ENCODE measurements around the gene RNF220.

RNF220 gene

GRCh38 chr1:44407430-44408211, 2.6 kb downstream of the RNF220 start:
- no peak for DNase-seq (ENCODE audit: low read depth in 2 of 2)

GRCh38 chr1:44408212-44408582, 3.1 kb downstream of the RNF220 start:
- no peak for DNase-seq (ENCODE audit: low read depth in 2 of 2)

GRCh38 chr1:44408632-44409602, 3.9 kb downstream of the RNF220 start:
- DNase-seq (ENCODE audit: low read depth in 2 of 2): no peak

GRCh38 chr1:44409757-44410156, 4.7 kb downstream of the RNF220 start:
- DNase-seq (ENCODE audit: low read depth in 2 of 2): no peak

- no peak for DNase-seq (ENCODE audit: low read depth in 2 of 2)
Measured at GRCh38 chr1:44411861-44412260, 6.8 kb downstream of the RNF220 start.

GRCh38 chr1:44412601-44413000, 7.5 kb downstream of the RNF220 start:
- no peak for DNase-seq (ENCODE audit: low read depth in 2 of 2)

- DNase-seq (ENCODE audit: low read depth in 2 of 2): no peak
Measured at GRCh38 chr1:44413740-44414139, 8.7 kb downstream of the RNF220 start.

GRCh38 chr1:44415013-44415412, 10.0 kb downstream of the RNF220 start:
- no peak for DNase-seq (ENCODE audit: low read depth in 2 of 2)

GRCh38 chr1:44416408-44416807, 11.4 kb downstream of the RNF220 start:
- no peak for DNase-seq (ENCODE audit: low read depth in 2 of 2)

GRCh38 chr1:44417351-44418021, 12.4 kb downstream of the RNF220 start:
- no peak for DNase-seq (ENCODE audit: low read depth in 2 of 2)

- no peak for DNase-seq (ENCODE audit: low read depth in 2 of 2)
Measured at GRCh38 chr1:44418022-44418673, 13.1 kb downstream of the RNF220 start.

- DNase-seq (ENCODE audit: low read depth in 2 of 2): no peak
Measured at GRCh38 chr1:44419901-44420300, 14.8 kb downstream of the RNF220 start.

GRCh38 chr1:44420535-44420934, 15.5 kb downstream of the RNF220 start:
- DNase-seq (ENCODE audit: low read depth in 2 of 2): no peak

GRCh38 chr1:44421446-44421884, 16.4 kb downstream of the RNF220 start:
- no peak for DNase-seq (ENCODE audit: low read depth in 2 of 2)

GRCh38 chr1:44422161-44422560, 17.1 kb downstream of the RNF220 start:
- DNase-seq (ENCODE audit: low read depth in 2 of 2): no peak

- DNase-seq (ENCODE audit: low read depth in 2 of 2): no peak
Measured at GRCh38 chr1:44423591-44424537, 18.8 kb downstream of the RNF220 start.

GRCh38 chr1:44424747-44425146, 19.7 kb downstream of the RNF220 start:
- no peak for DNase-seq (ENCODE audit: low read depth in 2 of 2)

GRCh38 chr1:44425341-44426082, 20.5 kb downstream of the RNF220 start:
- no peak for DNase-seq (ENCODE audit: low read depth in 2 of 2)

- DNase-seq (ENCODE audit: low read depth in 2 of 2): no peak
Measured at GRCh38 chr1:44431861-44432260, 26.8 kb downstream of the RNF220 start.

GRCh38 chr1:44433209-44433608, 28.2 kb downstream of the RNF220 start:
- no peak for DNase-seq (ENCODE audit: low read depth in 2 of 2)

All from activated CD4-positive, alpha-beta T cell treated with anti-CD3 and anti-CD28 coated beads for 24 hours (primary cell).